ENCODE measurements around the gene PARVB.

- TF ChIP-seq GABPA (IDR thresholded peaks at IDR 0.05; ENCODE audit: borderline replicate concordance, insufficient read depth, low read length), result no peak
- TF ChIP-seq RBBP5 (IDR thresholded peaks at IDR 0.05; ENCODE audit: borderline replicate concordance, low read depth, low read length), result no peak
Measured at GRCh38 chr22:44213489-44214043, 189.5 kb downstream of the PARVB start.
